NCI-H2196 (cell line): ENCODE measurements around the gene ZNF322.

Experiments used
- DNase-seq: peaks from one replicate; lab custom pipeline; 2025; ENCODE audit not compliant: unreplicated experiment; lab: John Stamatoyannopoulos, UW

ZNF322 gene

GRCh38 chr6:26592649-26593048, 66.9 kb downstream of the ZNF322 start:
- no peak for DNase-seq

- DNase-seq, result no peak
Measured at GRCh38 chr6:26588965-26589364, 70.6 kb downstream of the ZNF322 start.
